Nephron progenitor cell (in vitro differentiated cells): ENCODE results near the gene TSFM.

ENCODE experiments used
- DNase-seq: peaks from one replicate; pipeline ENCODE4 v3.0.0; 2021
- H3K27ac Mint-ChIP-seq: 2 replicates; pipeline ENCODE4 v1.8.0; 2021; ENCODE audit warnings: mild to moderate bottlenecking, moderate library complexity, mixed read lengths
- H3K27me3 Mint-ChIP-seq: 2 replicates; pipeline ENCODE4 v1.8.0; 2021; ENCODE audit warnings: mild to moderate bottlenecking, low read depth, mixed read lengths; ENCODE audit not compliant: poor library complexity
- H3K36me3 Mint-ChIP-seq: 2 replicates; pipeline ENCODE4 v1.8.0; 2021; ENCODE audit warnings: low read depth, mixed read lengths
- H3K4me1 Mint-ChIP-seq: 2 replicates; pipeline ENCODE4 v1.8.0; 2021; ENCODE audit warnings: mixed read lengths
- H3K4me3 Mint-ChIP-seq: 2 replicates; pipeline ENCODE4 v1.8.0; 2021; ENCODE audit warnings: mild to moderate bottlenecking, moderate library complexity, mixed read lengths
- H3K9me3 Mint-ChIP-seq: 2 replicates; pipeline ENCODE4 v1.8.0; 2021; ENCODE audit warnings: mild to moderate bottlenecking, moderate library complexity, mixed read lengths
- CTCF ChIP-seq: fragments of 200-600 bp; sonication (generic); IDR thresholded peaks from 2 replicates; pipeline ENCODE4 v1.5.0; 2021; ENCODE audit warnings: antibody characterized with exemption

TSFM gene

GRCh38 chr12:57759360-57759980 lies 23.1 kb upstream of the TSFM start:
- no peak for DNase-seq
- no peak for TF ChIP-seq CTCF
- peaks cover 5% of the 10 kb centered on the region for H3K36me3 Mint-ChIP-seq
- H3K9me3 Mint-ChIP-seq: peaks cover 4% of the 10 kb centered on the region
- peaks cover 89% of the 10 kb centered on the region for H3K27me3 Mint-ChIP-seq
- H3K4me1 Mint-ChIP-seq: peaks cover 13% of the 10 kb centered on the region
- H3K27ac Mint-ChIP-seq: no peak overlapping the region
- no peak overlapping the region for H3K4me3 Mint-ChIP-seq

- Mint-ChIP-seq H3K9me3 (peaks cover 4% of the 10 kb centered on the region), H3K4me1 (peaks cover 9% of the 10 kb centered on the region), H3K4me3 (no peak overlapping the region), H3K27ac (no peak overlapping the region), H3K27me3 (peaks cover 95% of the 10 kb centered on the region), H3K36me3 (peaks cover 5% of the 10 kb centered on the region)
- DNase-seq: peak; percentile 84
- TF ChIP-seq CTCF: no peak
Measured at GRCh38 chr12:57760347-57760982, 22.1 kb upstream of the TSFM start.

GRCh38 chr12:57761391-57761998 lies 21.1 kb upstream of the TSFM start:
- H3K9me3 Mint-ChIP-seq: peaks cover 4% of the 10 kb centered on the region
- no peak overlapping the region for H3K27ac Mint-ChIP-seq
- no peak for DNase-seq
- peaks cover 8% of the 10 kb centered on the region for H3K4me1 Mint-ChIP-seq
- H3K36me3 Mint-ChIP-seq: peaks cover 5% of the 10 kb centered on the region
- TF ChIP-seq CTCF: no peak
- no peak overlapping the region for H3K4me3 Mint-ChIP-seq
- peaks cover 98% of the 10 kb centered on the region for H3K27me3 Mint-ChIP-seq

GRCh38 chr12:57762463-57762862 lies 20.1 kb upstream of the TSFM start:
- H3K4me1 Mint-ChIP-seq: peaks cover 14% of the 10 kb centered on the region
- no peak overlapping the region for H3K27ac Mint-ChIP-seq
- DNase-seq: no peak
- no peak overlapping the region for H3K4me3 Mint-ChIP-seq
- TF ChIP-seq CTCF: no peak
- peaks cover 99% of the 10 kb centered on the region for H3K27me3 Mint-ChIP-seq
- peaks cover 7% of the 10 kb centered on the region for H3K36me3 Mint-ChIP-seq
- H3K9me3 Mint-ChIP-seq: peaks cover 4% of the 10 kb centered on the region

- TF ChIP-seq CTCF: no peak
- peak overlapping the region; percentile 35 for H3K4me3 Mint-ChIP-seq
Measured at GRCh38 chr12:57763881-57764661, 18.5 kb upstream of the TSFM start.

More at GRCh38 chr12:57763881-57764661, 18.5 kb upstream of the TSFM start:
- Mint-ChIP-seq H3K27ac (no peak overlapping the region), H3K36me3 (peaks cover 18% of the 10 kb centered on the region), H3K4me1 (peaks cover 16% of the 10 kb centered on the region), H3K27me3 (peaks cover 98% of the 10 kb centered on the region), H3K9me3 (peaks cover 4% of the 10 kb centered on the region)
- no peak for DNase-seq
